Fibroblast of pulmonary artery (primary cell): ENCODE results near the gene SCO1.

ENCODE experiments used
- DNase-seq: peaks from one replicate; pipeline ENCODE4 v3.0.0-alpha.2; 2010; ENCODE audit warnings: low read depth
- H3K4me3 ChIP-seq: replicated peaks from 2 replicates; pipeline ENCODE4 v1.5.1; 2011; ENCODE audit warnings: low read depth, mild to moderate bottlenecking, control low read depth, low read length, moderate library complexity
- CTCF ChIP-seq: IDR thresholded peaks from 2 replicates; pipeline ENCODE4 v1.5.1; 2011; ENCODE audit warnings: mild to moderate bottlenecking, control low read depth, low read length, inconsistent platforms; ENCODE audit errors: missing control alignments

SCO1 gene

GRCh38 chr17:10628756-10629155 is 68.6 kb downstream of the SCO1 start:
- peak; percentile 19 for TF ChIP-seq CTCF
- H3K4me3 ChIP-seq: no peak overlapping the region
- no peak for DNase-seq

- no peak for DNase-seq
- H3K4me3 ChIP-seq: no peak overlapping the region
- no peak for TF ChIP-seq CTCF
Observed at GRCh38 chr17:10626390-10626789, 70.9 kb downstream of the SCO1 start.

- DNase-seq: no peak
- no peak overlapping the region for H3K4me3 ChIP-seq
- no peak for TF ChIP-seq CTCF
Observed at GRCh38 chr17:10624969-10625368, 72.4 kb downstream of the SCO1 start.

GRCh38 chr17:10623737-10624338 is 73.5 kb downstream of the SCO1 start:
- H3K4me3 ChIP-seq: no peak overlapping the region
- no peak for TF ChIP-seq CTCF
- DNase-seq: no peak

- H3K4me3 ChIP-seq: no peak overlapping the region
- TF ChIP-seq CTCF: no peak
- DNase-seq: no peak
Observed at GRCh38 chr17:10622617-10623485, 74.5 kb downstream of the SCO1 start.
